ENCODE results near the gene PHETA2. TPM values are rescaled to one million over a fixed set of nuclear protein-coding genes. Genes with fewer than 3 reads are reported as not detected.

Gene PHETA2
- total RNA-seq, 1 experiment from 2014 or later: 0.22 TPM

DNA sequence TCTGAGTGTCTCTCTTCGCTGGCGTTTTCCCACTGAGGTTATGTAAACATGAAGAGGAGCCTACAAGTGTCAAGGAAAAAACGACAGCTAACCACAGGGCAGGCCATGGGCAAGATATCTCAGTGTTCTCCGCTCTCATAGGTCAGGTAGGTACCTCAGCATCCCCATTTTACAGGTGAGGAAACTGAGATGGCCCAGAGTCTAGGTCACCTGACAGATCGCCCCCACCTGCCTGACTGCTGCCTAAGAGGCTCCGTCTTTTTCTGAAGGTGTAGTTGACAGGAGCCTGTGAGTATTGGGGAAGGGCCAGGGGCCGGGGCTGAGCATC is 17.4 kb downstream of the PHETA2 start:
- H3K4me3 ChIP-seq (replicated peaks in 1 of 2; ENCODE audit: low read depth in 1 of 2, low read length in 2 of 2): peak overlapping the region; percentile 79 to 89
- TF ChIP-seq EZH2phosphoT487 (IDR thresholded peaks at IDR 0.05; ENCODE audit: borderline replicate concordance) (no peak), ZNF274 (IDR thresholded peaks at IDR 0.05; ENCODE audit: low read depth, low read length) (no peak), CEBPB (IDR thresholded peaks at IDR 0.05; ENCODE audit: low read depth) (no peak), SRF (IDR thresholded peaks at IDR 0.05; ENCODE audit: low read depth) (no peak), CBX3 (IDR thresholded peaks at IDR 0.05; ENCODE audit: low read depth) (no peak), EZH2 (IDR thresholded peaks at IDR 0.05) (no peak), POLR2AphosphoS5 (IDR thresholded peaks at IDR 0.05; ENCODE audit: low read depth, low read length) (no peak), ELF1 (IDR thresholded peaks at IDR 0.05; ENCODE audit: borderline replicate concordance, low read depth) (no peak), YY1 (IDR thresholded peaks at IDR 0.05; ENCODE audit: extremely low read depth, insufficient replicate concordance, low read depth, low read length) (no peak), ZFX (IDR thresholded peaks at IDR 0.05) (no peak), SP1 (IDR thresholded peaks at IDR 0.05; ENCODE audit: low read depth) (no peak), POLR2A (IDR thresholded peaks at IDR 0.05; ENCODE audit: borderline replicate concordance, extremely low read depth, insufficient read depth, insufficient read length) (no peak), SIN3A (IDR thresholded peaks at IDR 0.05; ENCODE audit: low read depth) (no peak; the same call in 1 of the 2 replicates), FOSL1 (IDR thresholded peaks at IDR 0.05; ENCODE audit: low read depth) (no peak)
- TF ChIP-seq, protein P1, sequence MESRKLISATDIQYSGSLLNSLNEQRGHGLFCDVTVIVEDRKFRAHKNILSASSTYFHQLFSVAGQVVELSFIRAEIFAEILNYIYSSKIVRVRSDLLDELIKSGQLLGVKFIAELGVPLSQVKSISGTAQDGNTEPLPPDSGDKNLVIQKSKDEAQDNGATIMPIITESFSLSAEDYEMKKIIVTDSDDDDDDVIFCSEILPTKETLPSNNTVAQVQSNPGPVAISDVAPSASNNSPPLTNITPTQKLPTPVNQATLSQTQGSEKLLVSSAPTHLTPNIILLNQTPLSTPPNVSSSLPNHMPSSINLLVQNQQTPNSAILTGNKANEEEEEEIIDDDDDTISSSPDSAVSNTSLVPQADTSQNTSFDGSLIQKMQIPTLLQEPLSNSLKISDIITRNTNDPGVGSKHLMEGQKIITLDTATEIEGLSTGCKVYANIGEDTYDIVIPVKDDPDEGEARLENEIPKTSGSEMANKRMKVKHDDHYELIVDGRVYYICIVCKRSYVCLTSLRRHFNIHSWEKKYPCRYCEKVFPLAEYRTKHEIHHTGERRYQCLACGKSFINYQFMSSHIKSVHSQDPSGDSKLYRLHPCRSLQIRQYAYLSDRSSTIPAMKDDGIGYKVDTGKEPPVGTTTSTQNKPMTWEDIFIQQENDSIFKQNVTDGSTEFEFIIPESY (IDR thresholded peaks at IDR 0.05; ENCODE audit: extremely low read depth, insufficient replicate concordance, low read length): no peak
- TF ChIP-seq, protein P2, sequence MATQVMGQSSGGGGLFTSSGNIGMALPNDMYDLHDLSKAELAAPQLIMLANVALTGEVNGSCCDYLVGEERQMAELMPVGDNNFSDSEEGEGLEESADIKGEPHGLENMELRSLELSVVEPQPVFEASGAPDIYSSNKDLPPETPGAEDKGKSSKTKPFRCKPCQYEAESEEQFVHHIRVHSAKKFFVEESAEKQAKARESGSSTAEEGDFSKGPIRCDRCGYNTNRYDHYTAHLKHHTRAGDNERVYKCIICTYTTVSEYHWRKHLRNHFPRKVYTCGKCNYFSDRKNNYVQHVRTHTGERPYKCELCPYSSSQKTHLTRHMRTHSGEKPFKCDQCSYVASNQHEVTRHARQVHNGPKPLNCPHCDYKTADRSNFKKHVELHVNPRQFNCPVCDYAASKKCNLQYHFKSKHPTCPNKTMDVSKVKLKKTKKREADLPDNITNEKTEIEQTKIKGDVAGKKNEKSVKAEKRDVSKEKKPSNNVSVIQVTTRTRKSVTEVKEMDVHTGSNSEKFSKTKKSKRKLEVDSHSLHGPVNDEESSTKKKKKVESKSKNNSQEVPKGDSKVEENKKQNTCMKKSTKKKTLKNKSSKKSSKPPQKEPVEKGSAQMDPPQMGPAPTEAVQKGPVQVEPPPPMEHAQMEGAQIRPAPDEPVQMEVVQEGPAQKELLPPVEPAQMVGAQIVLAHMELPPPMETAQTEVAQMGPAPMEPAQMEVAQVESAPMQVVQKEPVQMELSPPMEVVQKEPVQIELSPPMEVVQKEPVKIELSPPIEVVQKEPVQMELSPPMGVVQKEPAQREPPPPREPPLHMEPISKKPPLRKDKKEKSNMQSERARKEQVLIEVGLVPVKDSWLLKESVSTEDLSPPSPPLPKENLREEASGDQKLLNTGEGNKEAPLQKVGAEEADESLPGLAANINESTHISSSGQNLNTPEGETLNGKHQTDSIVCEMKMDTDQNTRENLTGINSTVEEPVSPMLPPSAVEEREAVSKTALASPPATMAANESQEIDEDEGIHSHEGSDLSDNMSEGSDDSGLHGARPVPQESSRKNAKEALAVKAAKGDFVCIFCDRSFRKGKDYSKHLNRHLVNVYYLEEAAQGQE (IDR thresholded peaks at IDR 0.05; ENCODE audit: low read depth): no peak
- TF ChIP-seq, protein P3, sequence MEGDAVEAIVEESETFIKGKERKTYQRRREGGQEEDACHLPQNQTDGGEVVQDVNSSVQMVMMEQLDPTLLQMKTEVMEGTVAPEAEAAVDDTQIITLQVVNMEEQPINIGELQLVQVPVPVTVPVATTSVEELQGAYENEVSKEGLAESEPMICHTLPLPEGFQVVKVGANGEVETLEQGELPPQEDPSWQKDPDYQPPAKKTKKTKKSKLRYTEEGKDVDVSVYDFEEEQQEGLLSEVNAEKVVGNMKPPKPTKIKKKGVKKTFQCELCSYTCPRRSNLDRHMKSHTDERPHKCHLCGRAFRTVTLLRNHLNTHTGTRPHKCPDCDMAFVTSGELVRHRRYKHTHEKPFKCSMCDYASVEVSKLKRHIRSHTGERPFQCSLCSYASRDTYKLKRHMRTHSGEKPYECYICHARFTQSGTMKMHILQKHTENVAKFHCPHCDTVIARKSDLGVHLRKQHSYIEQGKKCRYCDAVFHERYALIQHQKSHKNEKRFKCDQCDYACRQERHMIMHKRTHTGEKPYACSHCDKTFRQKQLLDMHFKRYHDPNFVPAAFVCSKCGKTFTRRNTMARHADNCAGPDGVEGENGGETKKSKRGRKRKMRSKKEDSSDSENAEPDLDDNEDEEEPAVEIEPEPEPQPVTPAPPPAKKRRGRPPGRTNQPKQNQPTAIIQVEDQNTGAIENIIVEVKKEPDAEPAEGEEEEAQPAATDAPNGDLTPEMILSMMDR (IDR thresholded peaks at IDR 0.05 in 2 of 3, conservative IDR thresholded peaks at IDR 0.05 in 1 of 3; ENCODE audit: borderline replicate concordance in 1 of 3, insufficient read depth in 1 of 3, low read depth in 2 of 3, low read length in 2 of 3): no peak
- TF ChIP-seq, protein P4, sequence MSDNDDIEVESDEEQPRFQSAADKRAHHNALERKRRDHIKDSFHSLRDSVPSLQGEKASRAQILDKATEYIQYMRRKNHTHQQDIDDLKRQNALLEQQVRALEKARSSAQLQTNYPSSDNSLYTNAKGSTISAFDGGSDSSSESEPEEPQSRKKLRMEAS (IDR thresholded peaks at IDR 0.05): no peak
- TF ChIP-seq, protein P5, sequence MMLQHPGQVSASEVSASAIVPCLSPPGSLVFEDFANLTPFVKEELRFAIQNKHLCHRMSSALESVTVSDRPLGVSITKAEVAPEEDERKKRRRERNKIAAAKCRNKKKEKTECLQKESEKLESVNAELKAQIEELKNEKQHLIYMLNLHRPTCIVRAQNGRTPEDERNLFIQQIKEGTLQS (IDR thresholded peaks at IDR 0.05): no peak
- peak overlapping the region; percentile 74 for H2AFZ ChIP-seq (ENCODE audit: low read depth, low read length, poor library complexity, severe bottlenecking)
- POLR2A ChIA-PET: interaction anchor here (1.0 to 4.2 kb wide), 5 partner anchors 10 to 352 kb away, joined by 3 to 27 read pairs (median 4); partner anchors contain the start of gene SMDT1
- CTCF ChIA-PET: interaction anchor here (1.3 to 3.6 kb wide), 9 partner anchors 11 to 382 kb away, joined by 4 to 32 read pairs (median 9); partner anchors contain the start of gene SMDT1
- H3K79me2 ChIP-seq (ENCODE audit: insufficient read depth, low read length): peaks cover 24% of the 10 kb centered on the region
- BruUV-seq (replicated peaks): no TSS peak
- DNase-seq (ENCODE audit: low read depth, low spot score): no peak
- peaks cover 5 to 19% of the 10 kb centered on the region in 2 experiments; a peak in 3 of 4 replicates for H3K4me1 ChIP-seq (ENCODE audit: control insufficient read depth in 1 of 2, insufficient read depth in 2 of 2, low read length in 2 of 2)
- H3K4me2 ChIP-seq (ENCODE audit: low read length): peak overlapping the region; percentile 88
- peak overlapping the region; percentile 90 for H3K27ac ChIP-seq (ENCODE audit: low read depth, low read length)
- no peaks in the 10 kb centered on the region for H3K27me3 ChIP-seq (ENCODE audit: insufficient read depth, low read length)
- H3K36me3 ChIP-seq (ENCODE audit: control insufficient read depth in 1 of 2, insufficient read depth in 2 of 2, low read length in 2 of 2): peaks cover 5 to 17% of the 10 kb centered on the region in 2 experiments; a peak in 3 of 4 replicates
- H3K9me3 ChIP-seq (ENCODE audit: control insufficient read depth in 1 of 2, insufficient read depth in 1 of 2, low read depth in 1 of 2, low read length in 2 of 2): peaks cover 0 to 10% of the 10 kb centered on the region in 2 experiments; a peak in 1 of 4 replicates
- H3K9me2 ChIP-seq (ENCODE audit: insufficient read depth): no peaks in the 10 kb centered on the region
- H3K9ac ChIP-seq (ENCODE audit: low read length): peak overlapping the region; percentile 95
- ATAC-seq: no peak
- no peaks in the 10 kb centered on the region; the same call in 1 of the 2 replicates for H4K20me1 ChIP-seq (ENCODE audit: insufficient read depth)
- RAD21 ChIA-PET (ENCODE audit: low non-redundant PET in 1 of 2, low total read pairs in 2 of 2, uncharacterized antibody in 2 of 2, unreplicated experiment in 2 of 2): no interaction called here
- intact Hi-C loops (cut with micrococcal nuclease): no loop called here
